IPS DF 19.7 (cell line): Measurements from ENCODE around the gene ZGLP1.

Source experiments
- DNase-seq: peaks from one replicate; pipeline ENCODE4 v3.0.0-alpha.2; 2013; ENCODE audit warnings: low read depth, low spot score

Gene ZGLP1

GRCh38 chr19:10327793-10328192 lies 18.2 kb upstream of the ZGLP1 start:
- no peak for DNase-seq

- DNase-seq = no peak
Observed at GRCh38 chr19:10325732-10326131, 16.1 kb upstream of the ZGLP1 start.

GRCh38 chr19:10321874-10322835 lies 12.5 kb upstream of the ZGLP1 start:
- no peak for DNase-seq

- DNase-seq = no peak
Observed at GRCh38 chr19:10321417-10321797, 11.8 kb upstream of the ZGLP1 start.

GRCh38 chr19:10320602-10321416 lies 11.2 kb upstream of the ZGLP1 start:
- DNase-seq = no peak

GRCh38 chr19:10318807-10319682 lies 9.4 kb upstream of the ZGLP1 start:
- DNase-seq = no peak

GRCh38 chr19:10317857-10318462 lies 8.3 kb upstream of the ZGLP1 start:
- no peak for DNase-seq

- no peak for DNase-seq
Observed at GRCh38 chr19:10317045-10317856, 7.6 kb upstream of the ZGLP1 start.

GRCh38 chr19:10316229-10317044 lies 6.8 kb upstream of the ZGLP1 start:
- DNase-seq = no peak

GRCh38 chr19:10315335-10316214 lies 6.0 kb upstream of the ZGLP1 start, which contains the start of gene FDX2:
FDX2 (minus strand) TSS chr19:10316015; CDS start chr19:10315996, 19 bp downstream.
- DNase-seq = no peak

GRCh38 chr19:10306327-10306726 lies 3.3 kb downstream of the ZGLP1 start:
- DNase-seq = no peak

- no peak for DNase-seq
Observed at GRCh38 chr19:10305139-10305806, 4.3 kb downstream of the ZGLP1 start.

GRCh38 chr19:10299545-10300458 lies 9.8 kb downstream of the ZGLP1 start:
- DNase-seq = no peak

- DNase-seq = no peak
Observed at GRCh38 chr19:10295847-10296591, 13.6 kb downstream of the ZGLP1 start.

- no peak for DNase-seq
Observed at GRCh38 chr19:10295305-10295846, 14.2 kb downstream of the ZGLP1 start.

- DNase-seq = no peak
Observed at GRCh38 chr19:10294368-10294697, 15.3 kb downstream of the ZGLP1 start.
